Muscle layer of colon (tissue), 2 donors: Measurements from ENCODE around the gene RAD18.

Experiments used
- H3K27ac ChIP-seq: one replicate; pipeline ENCODE4 v1.7.0; 2013; ENCODE audit warnings: low read depth, mild to moderate bottlenecking, low read length, moderate library complexity
- H3K27me3 ChIP-seq, 2 donors: one replicate each; pipeline ENCODE4 v1.7.0; 2013; ENCODE audit warnings: low read length in 2 of 2, mild to moderate bottlenecking in 2 of 2; ENCODE audit not compliant: insufficient read depth in 2 of 2, control insufficient read depth in 1 of 2
- H3K36me3 ChIP-seq: one replicate; pipeline ENCODE4 v1.7.0; 2013; ENCODE audit warnings: mild to moderate bottlenecking, low read length; ENCODE audit not compliant: insufficient read depth
- H3K4me1 ChIP-seq: one replicate; pipeline ENCODE4 v1.7.0; 2013; ENCODE audit warnings: mild to moderate bottlenecking, low read length; ENCODE audit not compliant: insufficient read depth
- H3K4me3 ChIP-seq, 2 donors: one replicate each; pipeline ENCODE4 v1.7.0; 2013; ENCODE audit warnings: low read length in 2 of 2, low read depth in 1 of 2, mild to moderate bottlenecking in 1 of 2, moderate library complexity in 1 of 2
- H3K9ac ChIP-seq: one replicate; pipeline ENCODE4 v1.7.0; 2013; ENCODE audit warnings: low read length
- H3K9me3 ChIP-seq: one replicate; pipeline ENCODE4 v1.7.0; 2013; ENCODE audit warnings: mild to moderate bottlenecking, low read length
- donor health status: abdominal sarcoma.
- donor health status: Adenocarcinoma of cecum.

Gene RAD18

GRCh38 chr3:8840556-8840955 lies 122.7 kb downstream of the RAD18 start:
- no peaks in the 10 kb centered on the region for H3K9me3 ChIP-seq
- no peak overlapping the region for H3K27ac ChIP-seq
- H3K36me3 ChIP-seq, result no peaks in the 10 kb centered on the region
- H3K4me1 ChIP-seq, result no peaks in the 10 kb centered on the region
- no peak overlapping the region for H3K4me3 ChIP-seq
- no peak overlapping the region for H3K9ac ChIP-seq
- no peaks in the 10 kb centered on the region for H3K27me3 ChIP-seq

GRCh38 chr3:8839607-8840325 lies 123.5 kb downstream of the RAD18 start:
- Histone ChIP-seq H3K9me3 (no peaks in the 10 kb centered on the region), H3K36me3 (no peaks in the 10 kb centered on the region), H3K4me1 (no peaks in the 10 kb centered on the region), H3K27me3 (no peaks in the 10 kb centered on the region), H3K27ac (no peak overlapping the region), H3K4me3 (no peak overlapping the region), H3K9ac (no peak overlapping the region)

GRCh38 chr3:8838765-8839423 lies 124.4 kb downstream of the RAD18 start:
- Histone ChIP-seq H3K4me1 (no peaks in the 10 kb centered on the region), H3K9me3 (no peaks in the 10 kb centered on the region), H3K27ac (no peak overlapping the region), H3K36me3 (no peaks in the 10 kb centered on the region), H3K9ac (no peak overlapping the region), H3K27me3 (no peaks in the 10 kb centered on the region), H3K4me3 (no peak overlapping the region)

- H3K4me3 ChIP-seq, result no peak overlapping the region
- no peaks in the 10 kb centered on the region for H3K4me1 ChIP-seq
- H3K27ac ChIP-seq, result no peak overlapping the region
- no peaks in the 10 kb centered on the region for H3K27me3 ChIP-seq
- no peaks in the 10 kb centered on the region for H3K9me3 ChIP-seq
- H3K9ac ChIP-seq, result no peak overlapping the region
- H3K36me3 ChIP-seq, result no peaks in the 10 kb centered on the region
Observed at GRCh38 chr3:8838234-8838633, 125.0 kb downstream of the RAD18 start.

- Histone ChIP-seq H3K4me1 (no peaks in the 10 kb centered on the region), H3K27me3 (no peaks in the 10 kb centered on the region), H3K27ac (no peak overlapping the region), H3K9ac (no peak overlapping the region), H3K36me3 (no peaks in the 10 kb centered on the region), H3K9me3 (no peaks in the 10 kb centered on the region), H3K4me3 (no peak overlapping the region)
Observed at GRCh38 chr3:8837162-8837561, 126.1 kb downstream of the RAD18 start.

- no peaks in the 10 kb centered on the region for H3K4me1 ChIP-seq
- no peak overlapping the region for H3K27ac ChIP-seq
- H3K9ac ChIP-seq, result no peak overlapping the region
- no peak overlapping the region for H3K4me3 ChIP-seq
- H3K9me3 ChIP-seq, result no peaks in the 10 kb centered on the region
- no peaks in the 10 kb centered on the region for H3K36me3 ChIP-seq
- no peaks in the 10 kb centered on the region for H3K27me3 ChIP-seq
Observed at GRCh38 chr3:8836096-8836495, 127.2 kb downstream of the RAD18 start.

- Histone ChIP-seq H3K9ac (no peak overlapping the region), H3K27ac (no peak overlapping the region), H3K36me3 (no peaks in the 10 kb centered on the region), H3K4me3 (no peak overlapping the region), H3K9me3 (no peaks in the 10 kb centered on the region), H3K4me1 (no peaks in the 10 kb centered on the region), H3K27me3 (no peaks in the 10 kb centered on the region)
Observed at GRCh38 chr3:8835385-8835784, 127.9 kb downstream of the RAD18 start.

GRCh38 chr3:8834974-8835373 lies 128.3 kb downstream of the RAD18 start:
- no peaks in the 10 kb centered on the region for H3K4me1 ChIP-seq
- H3K9me3 ChIP-seq, result no peaks in the 10 kb centered on the region
- H3K36me3 ChIP-seq, result no peaks in the 10 kb centered on the region
- H3K27me3 ChIP-seq, result no peaks in the 10 kb centered on the region
- H3K9ac ChIP-seq, result no peak overlapping the region
- H3K27ac ChIP-seq, result no peak overlapping the region
- no peak overlapping the region for H3K4me3 ChIP-seq

- no peaks in the 10 kb centered on the region for H3K27me3 ChIP-seq
- no peaks in the 10 kb centered on the region for H3K36me3 ChIP-seq
- H3K9ac ChIP-seq, result no peak overlapping the region
- no peak overlapping the region for H3K4me3 ChIP-seq
- H3K27ac ChIP-seq, result no peak overlapping the region
- H3K4me1 ChIP-seq, result no peaks in the 10 kb centered on the region
- no peaks in the 10 kb centered on the region for H3K9me3 ChIP-seq
Observed at GRCh38 chr3:8827641-8828040, 135.6 kb downstream of the RAD18 start.
